ENCODE data around the gene MSL1. TPM values are rescaled to one million over a fixed set of nuclear protein-coding genes. Genes with fewer than 3 reads are reported as not detected.

MSL1 gene
- total and polyA plus RNA-seq, 9 of the 15 experiments (the other 6 are each of a cell fraction or from before 2014, with no cell fraction given), result 13.8 to 120 (median 61.9) TPM

DNA sequence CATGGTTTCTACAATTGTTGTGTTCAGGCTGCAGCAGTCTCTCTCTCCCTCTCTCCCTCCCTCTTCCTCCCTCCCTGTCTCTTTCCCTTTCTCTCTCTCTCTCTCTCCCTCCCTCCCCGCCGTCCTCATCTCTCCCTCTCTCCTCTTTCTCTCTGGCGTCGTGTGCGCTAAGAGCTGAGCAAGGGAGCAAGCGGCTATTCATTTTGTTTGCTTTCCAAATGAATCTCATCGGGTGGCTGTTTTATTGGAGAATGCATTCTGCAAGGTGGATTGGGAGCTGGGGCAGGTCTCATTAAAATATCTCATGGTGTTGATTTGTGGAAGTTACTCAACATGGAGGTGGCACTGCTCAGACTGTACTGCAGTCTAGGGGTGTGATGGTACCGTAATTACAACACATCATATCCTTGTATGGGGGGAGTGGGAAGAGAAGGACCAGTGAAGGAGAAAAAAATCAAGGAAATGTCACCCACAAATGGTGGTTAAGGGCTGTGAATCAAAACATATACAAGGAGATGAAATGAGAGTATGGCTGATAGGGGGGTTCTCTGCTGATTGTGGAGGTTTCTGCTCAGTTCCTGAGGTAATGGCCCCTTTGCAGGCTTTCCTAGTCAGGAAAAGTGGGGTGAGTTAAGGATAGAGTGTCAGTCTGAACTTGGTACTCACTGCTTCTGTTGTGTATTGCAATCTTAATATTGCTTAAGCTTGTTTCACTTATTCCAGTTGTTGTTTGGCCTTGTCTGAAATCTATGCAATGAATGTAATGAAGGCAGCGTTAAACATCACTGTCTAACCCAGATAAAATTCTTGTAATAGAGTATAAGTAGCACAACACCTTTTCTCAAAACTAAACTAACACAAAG lies 2.7 kb downstream of the MSL1 start (continued):
- TF ChIP-seq MAZ (CRISPR knock-in tag; conservative IDR thresholded peaks at IDR 0.05 in 1 of 2, IDR thresholded peaks at IDR 0.05 in 1 of 2) (peak in 1 of 2 experiments; percentile 67; a peak in 3 of 4 replicates), OTX1 (CRISPR knock-in tag; IDR thresholded peaks at IDR 0.05) (peak; percentile 40; the same call in 1 of the 2 replicates), ARID2 (IDR thresholded peaks at IDR 0.05) (0 out of 2 replicates have a peak, but pooled peaks have one; percentile 31), TRIM28 (IDR thresholded peaks at IDR 0.05) (no peak), ZZZ3 (IDR thresholded peaks at IDR 0.05) (no peak), ZNF696 (CRISPR knock-in tag; conservative IDR thresholded peaks at IDR 0.05) (no peak), U2AF1 (optimal IDR thresholded peaks at IDR 0.05; ENCODE audit: low read depth, low read length) (no peak), NBN (IDR thresholded peaks at IDR 0.05; ENCODE audit: low read depth) (0 out of 2 replicates have a peak, but pooled peaks have one; percentile 56), SPI1 (IDR thresholded peaks at IDR 0.05; ENCODE audit: borderline replicate concordance, low read depth, low read length) (no peak), ZNF175 (CRISPR knock-in tag; IDR thresholded peaks at IDR 0.05; ENCODE audit: low read depth) (no peak), TAF15 (IDR thresholded peaks at IDR 0.05; ENCODE audit: low read depth, low read length) (no peak), CAMTA2 (CRISPR knock-in tag; conservative IDR thresholded peaks at IDR 0.05) (no peak), RCOR1 (IDR thresholded peaks at IDR 0.05; ENCODE audit: borderline replicate concordance in 1 of 2, low read depth in 2 of 2, low read length in 2 of 2) (no peak), NR2C1 (IDR thresholded peaks at IDR 0.05) (no peak), NR2C1 (tag; IDR thresholded peaks at IDR 0.05) (no peak), SIN3A (IDR thresholded peaks at IDR 0.05; ENCODE audit: borderline replicate concordance in 2 of 2, control insufficient read depth in 1 of 2, low read depth in 2 of 2, low read length in 2 of 2) (no peak), HMG20A (CRISPR knock-in tag; conservative IDR thresholded peaks at IDR 0.05) (no peak), ZNF436 (CRISPR knock-in tag; IDR thresholded peaks at IDR 0.05) (no peak), SOX6 (IDR thresholded peaks at IDR 0.05) (no peak), GTF2F1 (IDR thresholded peaks at IDR 0.05; ENCODE audit: low read depth, low read length) (no peak)
- TF ChIP-seq, protein P1, sequence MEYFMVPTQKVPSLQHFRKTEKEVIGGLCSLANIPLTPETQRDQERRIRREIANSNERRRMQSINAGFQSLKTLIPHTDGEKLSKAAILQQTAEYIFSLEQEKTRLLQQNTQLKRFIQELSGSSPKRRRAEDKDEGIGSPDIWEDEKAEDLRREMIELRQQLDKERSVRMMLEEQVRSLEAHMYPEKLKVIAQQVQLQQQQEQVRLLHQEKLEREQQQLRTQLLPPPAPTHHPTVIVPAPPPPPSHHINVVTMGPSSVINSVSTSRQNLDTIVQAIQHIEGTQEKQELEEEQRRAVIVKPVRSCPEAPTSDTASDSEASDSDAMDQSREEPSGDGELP (CRISPR knock-in tag; IDR thresholded peaks at IDR 0.05; ENCODE audit: borderline replicate concordance), result no peak
- TF ChIP-seq, protein P2, sequence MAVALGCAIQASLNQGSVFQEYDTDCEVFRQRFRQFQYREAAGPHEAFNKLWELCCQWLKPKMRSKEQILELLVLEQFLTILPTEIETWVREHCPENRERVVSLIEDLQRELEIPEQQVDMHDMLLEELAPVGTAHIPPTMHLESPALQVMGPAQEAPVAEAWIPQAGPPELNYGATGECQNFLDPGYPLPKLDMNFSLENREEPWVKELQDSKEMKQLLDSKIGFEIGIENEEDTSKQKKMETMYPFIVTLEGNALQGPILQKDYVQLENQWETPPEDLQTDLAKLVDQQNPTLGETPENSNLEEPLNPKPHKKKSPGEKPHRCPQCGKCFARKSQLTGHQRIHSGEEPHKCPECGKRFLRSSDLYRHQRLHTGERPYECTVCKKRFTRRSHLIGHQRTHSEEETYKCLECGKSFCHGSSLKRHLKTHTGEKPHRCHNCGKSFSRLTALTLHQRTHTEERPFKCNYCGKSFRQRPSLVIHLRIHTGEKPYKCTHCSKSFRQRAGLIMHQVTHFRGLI (CRISPR knock-in tag; IDR thresholded peaks at IDR 0.05), result no peak
